HCT116 (cell line): ENCODE results near the gene UTP11. TPM values are rescaled to one million over a fixed set of nuclear protein-coding genes. Genes with fewer than 3 reads are reported as not detected.

Experiments used
- ATAC-seq: fragments of 200-7000 bp; cut with Tn5 transposase; 2 replicates; pipeline ENCODE4 v1.9.1; 2020; ENCODE audit warnings: mild to moderate bottlenecking, moderate library complexity
- Bru-seq: library from RNA; stranded (reverse); fragments of 400-500 nt; gene quantifications from one replicate; lab custom pipeline; 2021; lab: Mats Ljungman, UMichigan
- BruChase-seq, 2 experiments: library from RNA; stranded (reverse); fragments of 400-500 nt; gene quantifications; one replicate each; lab custom pipeline; 2021; lab: Mats Ljungman, UMichigan
- BruUV-seq: library from RNA; stranded (reverse); fragments of 400-500 nt; replicated peaks from 2 replicates; lab custom pipeline; 2021; lab: Mats Ljungman, UMichigan
- CTCF ChIA-PET: fragments of 300-600 bp; sonication (Branson Sonifier 250); formaldehyde crosslinking; loops from one replicate; lab custom pipeline; 2021; ENCODE audit warnings: antibody characterized with exemption; lab: Charles Lee
- POLR2A ChIA-PET: fragments of 300-600, 350-600 bp; sonication (Branson Sonifier 250); formaldehyde crosslinking; loops from one replicate; lab custom pipeline; 2021; ENCODE audit warnings: antibody characterized with exemption; lab: Charles Lee
- RAD21 ChIA-PET, 2 experiments: fragments of 300-600 bp; sonication (Branson Sonifier 250); formaldehyde crosslinking; loops; one replicate each; lab custom pipeline; 2023; ENCODE audit warnings: low total read pairs in 2 of 2; ENCODE audit not compliant: uncharacterized antibody in 2 of 2, unreplicated experiment in 2 of 2, low non-redundant PET in 1 of 2; lab: Charles Lee
- DNase-seq: peaks from one replicate; pipeline ENCODE4 v3.0.0-alpha.2; 2010; ENCODE audit warnings: low read depth, low spot score
- H2AFZ ChIP-seq: fragments of 200-600 bp; shearing (Covaris generic), sonication (generic); 2 replicates; pipeline ENCODE4 v1.6.1; 2017; ENCODE audit warnings: low read depth, mixed run types, mixed read lengths, antibody characterized with exemption, low read length; ENCODE audit not compliant: poor library complexity, severe bottlenecking
- H3K27ac ChIP-seq: 2 replicates; pipeline ENCODE4 v1.5.1; 2012; ENCODE audit warnings: low read depth, low read length
- H3K27me3 ChIP-seq: fragments of 200-600 bp; sonication (generic); 2 replicates; pipeline ENCODE4 v1.6.1; 2016; ENCODE audit warnings: mixed run types, low read length, mixed read lengths; ENCODE audit not compliant: insufficient read depth
- H3K36me3 ChIP-seq, 2 experiments: fragments of 200-500 bp in 1 of 2; fragments of 200-600 bp in 1 of 2; sonication (Bioruptor generic) in 1 of 2; sonication (generic) in 1 of 2; 2 replicates each; pipeline versions ENCODE4 v1.5.1 to v1.6.1; 2014 to 2016; ENCODE audit warnings: low read length in 2 of 2, inconsistent platforms in 1 of 2, mixed read lengths in 1 of 2, mixed run types in 1 of 2; ENCODE audit not compliant: insufficient read depth in 2 of 2, control insufficient read depth in 1 of 2
- H3K4me1 ChIP-seq, 2 experiments: fragments of 200-600 bp in 1 of 2; sonication (generic) in 1 of 2; 2 replicates each; pipeline versions ENCODE4 v1.5.1 to v1.6.1; 2012 to 2017; ENCODE audit warnings: low read length in 2 of 2, inconsistent platforms in 1 of 2, mild to moderate bottlenecking in 1 of 2, mixed read lengths in 1 of 2, mixed run types in 1 of 2, moderate library complexity in 1 of 2; ENCODE audit not compliant: insufficient read depth in 2 of 2, control insufficient read depth in 1 of 2
- H3K4me2 ChIP-seq: fragments of 200-600 bp; sonication (generic); 2 replicates; pipeline ENCODE4 v1.6.1; 2017; ENCODE audit warnings: mixed run types, low read length, mixed read lengths
- H3K4me3 ChIP-seq, 2 experiments: fragments of 200-600 bp in 1 of 2; sonication (generic) in 1 of 2; replicated peaks in 1 of 2; 2 replicates each; pipeline ENCODE4 v1.5.1; 2011 to 2016; ENCODE audit warnings: low read length in 2 of 2, control low read depth in 1 of 2, low read depth in 1 of 2, mild to moderate bottlenecking in 1 of 2, mixed read lengths in 1 of 2, mixed run types in 1 of 2
- H3K79me2 ChIP-seq: fragments of 200-600 bp; sonication (generic); 2 replicates; pipeline ENCODE4 v1.6.1; 2017; ENCODE audit warnings: mild to moderate bottlenecking, mixed run types, low read length, moderate library complexity, mixed read lengths; ENCODE audit not compliant: insufficient read depth
- H3K9ac ChIP-seq: fragments of 200-600 bp; sonication (generic); 2 replicates; pipeline ENCODE4 v1.6.1; 2016; ENCODE audit warnings: low read length, mixed read lengths
- H3K9me2 ChIP-seq: fragments of 200-600 bp; sonication (generic), shearing (Covaris generic); 2 replicates; pipeline ENCODE4 v1.6.1; 2017; ENCODE audit warnings: mixed run types, mild to moderate bottlenecking, moderate library complexity; ENCODE audit not compliant: insufficient read depth
- H3K9me3 ChIP-seq, 2 experiments: fragments of 200-500 bp in 1 of 2; fragments of 200-600 bp in 1 of 2; sonication (Bioruptor generic) in 1 of 2; sonication (generic) in 1 of 2; 2 replicates each; pipeline ENCODE4 v1.6.1; 2014 to 2017; ENCODE audit warnings: low read length in 2 of 2, mixed read lengths in 2 of 2, inconsistent platforms in 1 of 2, low read depth in 1 of 2, mild to moderate bottlenecking in 1 of 2, mixed run types in 1 of 2, moderate library complexity in 1 of 2; ENCODE audit not compliant: control insufficient read depth in 1 of 2, insufficient read depth in 1 of 2
- H4K20me1 ChIP-seq: fragments of 200-600 bp; sonication (generic), shearing (Covaris generic); 2 replicates; pipeline ENCODE4 v1.6.1; 2017; ENCODE audit warnings: mixed run types, mild to moderate bottlenecking, moderate library complexity; ENCODE audit not compliant: insufficient read depth
- CBX3 ChIP-seq: IDR thresholded peaks from 2 replicates; pipeline ENCODE4 v1.6.1; 2012; ENCODE audit warnings: low read depth
- CTCF ChIP-seq, 3 experiments: fragments of 200-600 bp in 1 of 3; sonication (generic) in 1 of 3; IDR thresholded peaks in 2 of 3; conservative IDR thresholded peaks in 1 of 3; 2 replicates each; pipeline ENCODE4 v1.5.1; 2012 to 2017; ENCODE audit warnings: low read depth in 2 of 3, low read length in 2 of 3, antibody characterized with exemption in 1 of 3, borderline replicate concordance in 1 of 3, control low read depth in 1 of 3, mild to moderate bottlenecking in 1 of 3, mixed read lengths in 1 of 3, mixed run types in 1 of 3, moderate library complexity in 1 of 3; ENCODE audit not compliant: insufficient read depth in 1 of 3
- EGR1 ChIP-seq: IDR thresholded peaks from 2 replicates; pipeline ENCODE4 v1.6.1; 2012; ENCODE audit warnings: low read depth
- ELF1 ChIP-seq: IDR thresholded peaks from 2 replicates; pipeline ENCODE4 v1.6.1; 2012; ENCODE audit warnings: low read depth, borderline replicate concordance
- EZH2phosphoT487 ChIP-seq: fragments of 200-600 bp; IDR thresholded peaks from 2 replicates; pipeline ENCODE4 v1.6.1; 2018; ENCODE audit warnings: antibody characterized with exemption, borderline replicate concordance
- FOSL1 ChIP-seq: IDR thresholded peaks from 2 replicates; pipeline ENCODE4 v1.6.1; 2012; ENCODE audit warnings: low read depth
- JUND ChIP-seq: IDR thresholded peaks from 2 replicates; pipeline ENCODE4 v1.6.1; 2012
- MAX ChIP-seq: IDR thresholded peaks from 2 replicates; pipeline ENCODE4 v1.6.1; 2012
- POLR2AphosphoS5 ChIP-seq: IDR thresholded peaks from 2 replicates; pipeline ENCODE4 v1.6.1; 2011; ENCODE audit warnings: mild to moderate bottlenecking, low read depth, low read length, moderate library complexity
- RAD21 ChIP-seq: IDR thresholded peaks from 2 replicates; pipeline ENCODE4 v1.6.1; 2012; ENCODE audit warnings: low read depth, mild to moderate bottlenecking
- SP1 ChIP-seq: IDR thresholded peaks from 2 replicates; pipeline ENCODE4 v1.6.1; 2012; ENCODE audit warnings: low read depth
- SRF ChIP-seq: IDR thresholded peaks from 2 replicates; pipeline ENCODE4 v1.6.1; 2012; ENCODE audit warnings: low read depth
- TCF7L2 ChIP-seq: IDR thresholded peaks from 2 replicates; pipeline ENCODE4 v1.7.0; 2011; ENCODE audit warnings: borderline replicate concordance, inconsistent platforms; ENCODE audit not compliant: insufficient read depth, insufficient read length; ENCODE audit errors: extremely low read depth
- YY1 ChIP-seq: IDR thresholded peaks from 2 replicates; pipeline ENCODE4 v1.6.1; 2011; ENCODE audit warnings: low read length, low read depth, moderate library complexity, mild to moderate bottlenecking; ENCODE audit not compliant: insufficient replicate concordance; ENCODE audit errors: extremely low read depth
- ZFX ChIP-seq: fragments of 450-650 bp; IDR thresholded peaks from 2 replicates; pipeline ENCODE4 v1.6.1; 2017
- ZNF274 ChIP-seq: fragments of 200-500 bp; sonication (Bioruptor generic); IDR thresholded peaks from 2 replicates; pipeline ENCODE4 v1.6.1; 2014; ENCODE audit warnings: mild to moderate bottlenecking, low read depth, low read length, inconsistent platforms
- intact Hi-C: fragments of 100-400 bp; cut with micrococcal nuclease; formaldehyde crosslinking; loops from 2 replicates; pipeline ENCODE4 v1.10.0; 2022
- long read RNA-seq: library from polyadenylated mRNA; unstranded; transcript quantifications from one replicate; pipeline ENCODE4 v2.0.0, GENCODE V29; 2021; ENCODE audit not compliant: unreplicated experiment
- polyA plus RNA-seq: library from polyadenylated mRNA; unstranded; fragments of >200 nt; gene quantifications from 2 replicates; pipeline ENCODE4 v1.2.1, GENCODE V29; 2012; ENCODE audit warnings: missing spikeins
- total RNA-seq: library from RNA; stranded (reverse); gene quantifications from one replicate; pipeline ENCODE4 v1.2.1, GENCODE V29; 2021; ENCODE audit not compliant: unreplicated experiment
- TF ChIP-seq, protein P1 (sequence below): IDR thresholded peaks from 2 replicates; pipeline ENCODE4 v1.6.1; 2011; ENCODE audit warnings: mild to moderate bottlenecking, low read length, moderate library complexity; ENCODE audit not compliant: insufficient replicate concordance; ENCODE audit errors: extremely low read depth
- TF ChIP-seq, protein P2 (sequence below): IDR thresholded peaks from 2 replicates; pipeline ENCODE4 v1.6.1; 2012

UTP11 gene
- total RNA-seq (47.5 TPM), Bru-seq, nascent RNA (percentile 93 among the genes with signal in this experiment), BruChase-seq, experiment 1, labeled RNA remaining after a 6-hour chase (percentile 97 among the genes with signal in this experiment), BruChase-seq, experiment 2, labeled RNA remaining after a 2-hour chase (percentile 93 among the genes with signal in this experiment)
- 14.0 and 20.2 TPM in 2 replicates for polyA plus RNA-seq
- long read RNA-seq, transcript UTP11-201 (8 exons, 2,019 nt): major isoform, 97 of 112 reads
- long read RNA-seq, partial matches to known transcripts: 7 of 112 reads
- long read RNA-seq, other reads (novel, unspliced or antisense): 7 of 112 reads

GRCh38 chr1:38012363-38013226, at the start of gene UTP11:
Gene UTP11, plus strand, starts transcription at chr1:38012734. Its CDS starts 69 bp downstream, at chr1:38012803.
- intact Hi-C loops: loop anchor here (1.0 to 5.0 kb wide), 2 partner anchors 22 to 540 kb away; partner anchors contain the start of genes SF3A3 and ZC3H12A
- Histone ChIP-seq H3K27ac (peak within 1 kb of the TSS; percentile 84), H3K9ac (peak within 1 kb of the TSS; percentile 97), H2AFZ (no peak within 1 kb of the TSS), H3K9me2 (no peaks in the 10 kb centered on the region), H3K79me2 (peaks cover 51% of the 10 kb centered on the region), H4K20me1 (peaks cover 3% of the 10 kb centered on the region; the same call in 1 of the 2 replicates), H3K4me2 (peak within 1 kb of the TSS; percentile 96), H3K9me3 (no peaks in the 10 kb centered on the region), H3K27me3 (no peaks in the 10 kb centered on the region), H3K36me3 (peaks cover 8 to 31% of the 10 kb centered on the region in 2 experiments; a peak in 3 of 4 replicates), H3K4me1 (peaks cover 16 to 34% of the 10 kb centered on the region in 2 experiments; a peak in 3 of 4 replicates), H3K4me3 (peak within 1 kb of the TSS; percentile 89 to 95)
- POLR2A ChIA-PET: interaction anchor here (0.6 to 1.6 kb wide), 4 partner anchors 9 to 1727 kb away, joined by 3 to 7 read pairs (median 3); no protein-coding TSS in a partner anchor
- CTCF ChIA-PET: interaction anchor here (0.7 to 1.0 kb wide), 2 partner anchors 9 to 22 kb away, joined by 3 to 4 read pairs; no protein-coding TSS in a partner anchor
- DNase-seq (peak; percentile 100), ATAC-seq (peak; percentile 95)
- RAD21 ChIA-PET: interaction anchor here in 1 of 2 experiments (0.5 to 0.6 kb wide), 2 partner anchors 9 to 321 kb away, joined by 3 to 5 read pairs; no protein-coding TSS in a partner anchor
- BruUV-seq: no TSS peak
- TF ChIP-seq, protein P1, sequence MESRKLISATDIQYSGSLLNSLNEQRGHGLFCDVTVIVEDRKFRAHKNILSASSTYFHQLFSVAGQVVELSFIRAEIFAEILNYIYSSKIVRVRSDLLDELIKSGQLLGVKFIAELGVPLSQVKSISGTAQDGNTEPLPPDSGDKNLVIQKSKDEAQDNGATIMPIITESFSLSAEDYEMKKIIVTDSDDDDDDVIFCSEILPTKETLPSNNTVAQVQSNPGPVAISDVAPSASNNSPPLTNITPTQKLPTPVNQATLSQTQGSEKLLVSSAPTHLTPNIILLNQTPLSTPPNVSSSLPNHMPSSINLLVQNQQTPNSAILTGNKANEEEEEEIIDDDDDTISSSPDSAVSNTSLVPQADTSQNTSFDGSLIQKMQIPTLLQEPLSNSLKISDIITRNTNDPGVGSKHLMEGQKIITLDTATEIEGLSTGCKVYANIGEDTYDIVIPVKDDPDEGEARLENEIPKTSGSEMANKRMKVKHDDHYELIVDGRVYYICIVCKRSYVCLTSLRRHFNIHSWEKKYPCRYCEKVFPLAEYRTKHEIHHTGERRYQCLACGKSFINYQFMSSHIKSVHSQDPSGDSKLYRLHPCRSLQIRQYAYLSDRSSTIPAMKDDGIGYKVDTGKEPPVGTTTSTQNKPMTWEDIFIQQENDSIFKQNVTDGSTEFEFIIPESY: peak; percentile 72
- TF ChIP-seq EZH2phosphoT487: no peak
- TF ChIP-seq, protein P2, sequence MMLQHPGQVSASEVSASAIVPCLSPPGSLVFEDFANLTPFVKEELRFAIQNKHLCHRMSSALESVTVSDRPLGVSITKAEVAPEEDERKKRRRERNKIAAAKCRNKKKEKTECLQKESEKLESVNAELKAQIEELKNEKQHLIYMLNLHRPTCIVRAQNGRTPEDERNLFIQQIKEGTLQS: no peak
- peak; percentile 100 for TF ChIP-seq MAX
- no peak for TF ChIP-seq RAD21
- TF ChIP-seq SRF: peak; percentile 88; the same call in 1 of the 2 replicates
- TF ChIP-seq YY1: peak; percentile 64
- no peak for TF ChIP-seq FOSL1
- TF ChIP-seq POLR2AphosphoS5: peak; percentile 88
- no peak for TF ChIP-seq CTCF (IDR thresholded peaks at IDR 0.05 in 2 of 3, conservative IDR thresholded peaks at IDR 0.05 in 1 of 3; ENCODE audit: borderline replicate concordance in 1 of 3, insufficient read depth in 1 of 3, low read depth in 2 of 3, low read length in 2 of 3)
- peak; percentile 89 for TF ChIP-seq ZFX
- TF ChIP-seq TCF7L2: peak; percentile 49
- no peak; the same call in 1 of the 2 replicates for TF ChIP-seq ELF1
- peak; percentile 54; the same call in 1 of the 2 replicates for TF ChIP-seq EGR1
- no peak for TF ChIP-seq JUND
- TF ChIP-seq CBX3: peak; percentile 100
- TF ChIP-seq SP1: peak; percentile 97
- no peak for TF ChIP-seq ZNF274
